Measurements from ENCODE around the gene NXT1. TPM values are rescaled to one million over a fixed set of nuclear protein-coding genes. Genes with fewer than 3 reads are reported as not detected.

Gene NXT1
- polyA plus RNA-seq, 10 donors, result 9.8 to 17.2 (median 12.4) TPM

GRCh38 chr20:23386304-23387117, 35.9 kb downstream of the NXT1 start:
- DNase-seq, result no peak

DNA sequence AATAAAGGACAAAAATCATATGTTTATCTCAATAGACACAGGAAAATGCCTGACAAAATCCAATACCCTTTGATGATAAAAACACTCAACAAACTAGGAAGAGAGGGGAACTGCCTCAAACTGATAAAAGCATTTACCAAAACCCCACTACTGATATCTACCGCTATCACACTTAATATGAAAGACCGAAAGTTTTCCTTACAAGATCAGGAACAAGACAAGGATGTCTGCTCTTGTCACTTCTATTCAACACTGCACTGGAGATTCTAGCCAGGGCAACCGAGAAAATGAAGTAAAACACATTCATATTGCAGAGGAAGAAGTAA, 36.5 kb downstream of the NXT1 start:
- no peak for DNase-seq

- DNase-seq, result no peak
These were observed 39.6 kb downstream of the NXT1 start for GRCh38 chr20:23390091-23390774.

DNA sequence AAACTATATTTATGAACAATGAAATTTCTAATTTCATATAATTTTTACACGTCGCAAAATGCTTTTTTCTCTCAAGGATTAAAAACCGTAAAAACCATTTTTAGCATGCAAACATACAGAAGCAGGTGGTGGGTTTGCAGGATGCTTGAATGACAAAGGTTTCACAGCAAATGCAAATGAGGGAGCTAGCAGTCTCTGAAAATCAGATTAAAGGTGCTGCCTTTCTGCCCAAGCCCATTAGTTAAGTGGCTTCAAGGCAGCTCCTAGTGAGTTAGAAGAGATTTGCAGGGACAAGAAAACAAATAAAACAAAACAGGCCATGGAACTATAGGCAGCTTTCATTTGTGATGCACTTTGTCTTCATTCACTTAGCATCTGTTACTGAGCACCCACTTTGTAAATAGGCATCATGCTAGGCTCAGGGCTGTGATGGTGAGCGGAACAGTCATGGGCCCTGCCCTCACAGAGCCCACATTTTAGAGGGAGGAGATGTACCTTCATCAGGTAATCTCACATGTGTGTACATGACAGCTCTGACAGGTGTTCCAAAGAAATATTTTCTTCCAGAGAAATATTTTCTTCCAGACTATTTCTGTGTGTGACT, 41.2 kb downstream of the NXT1 start:
- no peak for DNase-seq

GRCh38 chr20:23393996-23394775, 43.6 kb downstream of the NXT1 start:
- no peak for DNase-seq

- no peak for DNase-seq
These were observed 46.5 kb downstream of the NXT1 start for GRCh38 chr20:23396950-23397627.

GRCh38 chr20:23397961-23398360, 47.4 kb downstream of the NXT1 start:
- DNase-seq, result no peak

GRCh38 chr20:23399568-23400241, 49.1 kb downstream of the NXT1 start:
- no peak for DNase-seq

DNA sequence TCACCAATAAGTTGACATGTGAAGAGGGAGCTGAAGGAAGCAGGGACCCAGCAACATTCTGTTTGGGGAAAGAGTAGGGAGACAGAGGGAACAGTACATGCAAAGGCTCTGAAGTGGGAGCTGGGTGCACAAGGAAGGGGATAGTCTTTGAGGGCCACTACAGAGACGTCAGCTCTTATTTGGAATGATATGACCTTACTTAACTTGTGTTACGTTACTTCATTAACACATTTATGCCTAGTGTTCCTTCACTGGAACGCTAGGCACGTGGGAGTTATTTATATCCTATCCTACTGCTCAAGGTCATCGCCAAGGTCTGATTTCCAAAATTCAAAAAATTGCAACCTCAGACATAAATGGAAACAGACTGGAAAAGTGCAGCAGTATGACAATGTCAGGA, 50.5 kb downstream of the NXT1 start:
- DNase-seq, result no peak

GRCh38 chr20:23403751-23404150, 53.2 kb downstream of the NXT1 start:
- DNase-seq, result no peak

DNA sequence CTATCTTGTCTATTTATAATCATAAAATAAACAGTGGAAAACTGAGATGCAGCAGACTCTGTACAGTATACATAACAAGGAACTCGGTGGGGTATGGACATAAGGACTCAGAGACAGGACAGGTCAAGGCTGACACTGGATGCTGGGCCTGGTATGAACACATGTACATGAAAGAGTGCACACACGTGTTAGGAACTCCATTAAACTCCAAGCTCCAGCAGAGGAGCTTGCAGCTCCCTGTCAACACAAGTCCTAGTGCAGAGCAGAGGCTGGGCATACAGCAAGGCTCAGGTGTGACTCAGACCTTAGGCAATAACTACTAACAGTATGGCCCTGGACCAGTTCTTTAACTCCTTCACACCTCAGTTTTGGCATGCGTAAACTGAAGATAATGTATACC, 53.6 kb downstream of the NXT1 start:
- no peak for DNase-seq

Other genes with a start within 250 kb of the NXT1 start
- 10 to 100 TPM in 7 of 10 donors, 1 to 10 TPM in 3; 8.1 to 14.8 (median 10.9) TPM for gene GZF1, start 11.4 kb downstream of the NXT1 start, polyA plus RNA-seq (ENCODE audit: insufficient read length in 10 of 10)
- 10 to 100 TPM in 2 of 10 donors, 1 to 10 TPM in 8; 5.0 to 12.9 (median 7.6) TPM for gene NAPB, start 70.7 kb downstream of the NXT1 start, polyA plus RNA-seq (ENCODE audit: insufficient read length in 10 of 10)
- gene CSTL1, start 88.9 kb downstream of the NXT1 start, polyA plus RNA-seq (ENCODE audit: insufficient read length in 10 of 10), result not detected
- gene CST11, start 102.1 kb downstream of the NXT1 start, polyA plus RNA-seq (ENCODE audit: insufficient read length in 10 of 10), result not detected
- gene CST8, start 140.3 kb downstream of the NXT1 start, polyA plus RNA-seq (ENCODE audit: insufficient read length in 10 of 10), result not detected
- not detected for gene CST9L, start 217.7 kb downstream of the NXT1 start, polyA plus RNA-seq (ENCODE audit: insufficient read length in 10 of 10)